ENCODE data around the gene POMT2.

The POMT2 gene

GRCh38 chr14:77238356-77238755, 82.3 kb downstream of the POMT2 start:
- no peak for DNase-seq (ENCODE audit: low read depth)

- no peak for DNase-seq (ENCODE audit: low read depth)
Measured at GRCh38 chr14:77236814-77237213, 83.9 kb downstream of the POMT2 start.

- DNase-seq (ENCODE audit: low read depth) = no peak
Measured at GRCh38 chr14:77231721-77232120, 89.0 kb downstream of the POMT2 start.

DNA sequence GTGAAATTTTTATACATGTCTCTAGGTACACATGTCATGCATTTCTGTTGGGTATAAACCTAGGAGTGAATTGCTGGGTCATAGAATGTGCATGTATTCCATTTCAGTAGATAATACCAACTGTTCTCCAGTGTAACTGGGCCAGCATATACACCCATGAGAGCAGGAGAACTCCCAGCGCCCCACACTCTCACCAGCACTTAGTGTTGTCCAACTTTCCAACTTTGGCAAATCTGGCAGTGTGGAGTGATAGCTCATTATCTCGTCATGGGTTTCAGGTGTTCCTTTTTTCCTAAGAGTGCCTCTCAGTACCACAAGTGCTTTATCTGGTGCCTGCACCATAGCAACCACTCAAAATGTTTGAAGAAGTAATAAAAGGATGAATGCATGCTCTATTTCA, 89.8 kb downstream of the POMT2 start:
- DNase-seq (ENCODE audit: low read depth) = no peak

DNA sequence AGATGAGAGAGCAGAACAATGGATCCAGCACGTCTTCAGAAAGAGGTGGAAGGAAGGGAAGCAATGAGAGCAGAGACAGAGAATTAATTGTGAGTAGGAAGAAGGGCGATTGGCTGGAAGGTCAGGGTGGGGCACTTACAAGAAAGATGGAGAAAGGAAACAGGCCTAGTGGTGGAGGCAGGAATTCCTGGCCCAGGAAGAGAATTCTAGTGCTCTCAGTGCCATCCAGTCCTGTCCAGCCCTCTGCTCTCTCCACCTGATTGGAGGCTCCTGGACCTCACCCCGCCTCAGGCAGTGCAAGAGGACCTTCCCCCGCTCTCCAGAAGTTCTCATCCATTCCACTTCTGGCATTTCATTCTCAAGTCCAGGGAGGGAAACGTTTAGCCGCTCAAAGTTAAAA, 92.6 kb downstream of the POMT2 start:
- DNase-seq (ENCODE audit: low read depth) = no peak

DNA sequence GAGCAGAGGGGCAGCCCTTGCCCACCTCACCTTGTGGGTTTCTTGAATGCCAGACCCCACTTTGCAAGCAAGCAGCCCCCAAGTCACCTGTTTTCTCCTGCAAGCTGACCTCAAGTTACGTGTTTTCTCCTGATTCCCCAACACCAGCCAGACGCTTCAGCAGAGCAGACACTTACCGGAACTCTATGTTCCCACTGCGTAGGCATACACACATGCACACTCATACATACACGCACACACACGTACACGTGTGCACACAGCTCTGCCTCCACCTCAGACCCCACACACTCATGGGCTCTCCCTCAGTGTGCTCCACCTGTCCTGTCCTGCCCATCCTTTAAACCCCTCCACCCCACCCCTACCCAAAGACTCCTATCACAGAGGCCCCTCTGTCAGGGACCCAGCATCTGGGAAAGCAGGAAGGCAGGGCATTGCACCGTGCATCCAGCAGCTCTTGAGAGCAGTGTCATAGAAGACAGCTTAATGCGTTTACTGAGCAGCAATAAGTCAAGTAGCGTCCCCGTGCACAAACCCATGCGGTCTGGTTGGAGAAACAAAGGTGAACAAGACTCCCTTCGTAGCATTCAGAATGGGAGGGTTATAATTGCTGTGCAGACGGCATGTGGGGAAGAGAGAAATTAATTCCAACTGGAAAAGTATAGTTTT, 94.7 kb downstream of the POMT2 start:
- no peak for DNase-seq (ENCODE audit: low read depth)

DNA sequence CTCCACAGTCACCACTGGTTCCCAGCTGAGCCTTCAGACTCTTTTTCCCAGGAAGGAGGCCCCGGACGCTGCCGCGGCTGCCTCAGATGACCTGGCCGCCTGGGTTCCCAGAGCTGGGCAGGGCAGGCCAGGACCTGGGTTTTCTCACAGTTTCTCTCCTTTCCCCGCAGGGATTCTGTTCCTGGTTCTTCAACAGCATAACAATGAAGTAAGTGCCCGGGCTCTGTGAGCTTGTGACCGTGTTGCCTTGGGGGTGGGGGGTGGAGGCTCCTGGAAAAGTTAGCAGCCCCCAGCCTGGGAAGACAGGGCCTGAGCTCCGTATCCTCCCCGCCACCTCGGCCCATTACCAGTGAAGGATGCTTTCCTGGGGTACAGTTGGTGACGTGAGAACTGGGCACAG, 95.4 kb downstream of the POMT2 start:
- no peak for DNase-seq (ENCODE audit: low read depth)

All from activated T-helper 9 cell treated with anti-CD3 and anti-CD28 coated beads, Interleukin-2, amount 50 U/mL, for 16 hours (primary cell).